Astrocyte (in vitro differentiated cells and primary cell): ENCODE measurements around the gene ITPK1.

ENCODE experiments used
- EZH2 ChIP-seq: IDR thresholded peaks from 2 replicates; pipeline ENCODE4 v1.6.1; 2012; ENCODE audit warnings: mild to moderate bottlenecking, low read length, inconsistent platforms; ENCODE audit not compliant: insufficient read depth
- TF ChIP-seq, protein P1 (sequence below): IDR thresholded peaks from 2 replicates; pipeline ENCODE4 v1.5.1; 2011; ENCODE audit warnings: low read depth, mild to moderate bottlenecking, inconsistent platforms, low read length, moderate library complexity; ENCODE audit not compliant: insufficient read depth

DNA sequence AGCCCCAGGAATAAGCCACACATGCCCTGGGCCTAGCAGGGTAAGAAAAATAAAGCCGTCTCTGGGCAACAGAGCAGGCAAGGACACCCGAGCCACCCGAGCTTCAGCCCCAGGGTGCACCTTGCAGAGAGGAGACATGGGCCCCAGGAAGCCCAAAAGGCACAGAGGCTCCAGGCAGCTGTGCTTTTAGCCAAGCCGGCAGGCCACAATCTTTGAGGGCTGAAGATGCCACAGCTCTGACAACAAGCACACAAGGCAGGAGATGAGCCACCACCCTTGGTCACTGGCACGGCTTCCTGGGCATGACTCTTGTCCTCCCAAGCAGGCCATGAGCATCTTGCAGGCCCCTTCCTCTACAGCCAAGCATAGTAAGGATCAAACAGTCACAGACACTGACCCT is 86.3 kb downstream of the ITPK1 start:
- TF ChIP-seq, protein P1, sequence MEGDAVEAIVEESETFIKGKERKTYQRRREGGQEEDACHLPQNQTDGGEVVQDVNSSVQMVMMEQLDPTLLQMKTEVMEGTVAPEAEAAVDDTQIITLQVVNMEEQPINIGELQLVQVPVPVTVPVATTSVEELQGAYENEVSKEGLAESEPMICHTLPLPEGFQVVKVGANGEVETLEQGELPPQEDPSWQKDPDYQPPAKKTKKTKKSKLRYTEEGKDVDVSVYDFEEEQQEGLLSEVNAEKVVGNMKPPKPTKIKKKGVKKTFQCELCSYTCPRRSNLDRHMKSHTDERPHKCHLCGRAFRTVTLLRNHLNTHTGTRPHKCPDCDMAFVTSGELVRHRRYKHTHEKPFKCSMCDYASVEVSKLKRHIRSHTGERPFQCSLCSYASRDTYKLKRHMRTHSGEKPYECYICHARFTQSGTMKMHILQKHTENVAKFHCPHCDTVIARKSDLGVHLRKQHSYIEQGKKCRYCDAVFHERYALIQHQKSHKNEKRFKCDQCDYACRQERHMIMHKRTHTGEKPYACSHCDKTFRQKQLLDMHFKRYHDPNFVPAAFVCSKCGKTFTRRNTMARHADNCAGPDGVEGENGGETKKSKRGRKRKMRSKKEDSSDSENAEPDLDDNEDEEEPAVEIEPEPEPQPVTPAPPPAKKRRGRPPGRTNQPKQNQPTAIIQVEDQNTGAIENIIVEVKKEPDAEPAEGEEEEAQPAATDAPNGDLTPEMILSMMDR = no peak
- TF ChIP-seq EZH2 = no peak
